ENCODE results near the gene VOPP1. TPM values are rescaled to one million over a fixed set of nuclear protein-coding genes. Genes with fewer than 3 reads are reported as not detected.

Gene VOPP1
- total RNA-seq, 4 donors from 2014 or later = 15.7 to 24.9 (median 20.3) TPM

- peaks cover 4% of the 10 kb centered on the region for H3K27me3 ChIP-seq
- H3K4me1 ChIP-seq = peaks cover 2% of the 10 kb centered on the region
- 79% methylated on average over 1 of the region's 1 CpG for WGBS
- H3K4me3 ChIP-seq = no peak overlapping the region
- no peak for DNase-seq (ENCODE audit: low spot score in 2 of 2)
- no peak overlapping the region for H3K27ac ChIP-seq
- no peaks in the 10 kb centered on the region for H3K36me3 ChIP-seq
- no peaks in the 10 kb centered on the region for H3K9me3 ChIP-seq
- TF ChIP-seq POLR2AphosphoS5 (IDR thresholded peaks at IDR 0.05) (no peak), EP300 (IDR thresholded peaks at IDR 0.05) (no peak), CTCF (IDR thresholded peaks at IDR 0.05) (no peak), POLR2A (IDR thresholded peaks at IDR 0.05) (no peak)
These were observed 20.2 kb upstream of the VOPP1 start for GRCh38 chr7:55592492-55592891.

GRCh38 chr7:55591282-55591931 lies 19.1 kb upstream of the VOPP1 start:
- 75% methylated on average over 3 of the region's 3 CpGs for WGBS
- Histone ChIP-seq H3K27ac (no peak overlapping the region), H3K27me3 (peaks cover 4% of the 10 kb centered on the region), H3K9me3 (no peaks in the 10 kb centered on the region), H3K4me1 (no peaks in the 10 kb centered on the region), H3K4me3 (no peak overlapping the region), H3K36me3 (no peaks in the 10 kb centered on the region)
- DNase-seq (ENCODE audit: low spot score in 2 of 2) = no peak
- TF ChIP-seq POLR2A (IDR thresholded peaks at IDR 0.05) (no peak), EP300 (IDR thresholded peaks at IDR 0.05) (no peak)

GRCh38 chr7:55590517-55591281 lies 18.4 kb upstream of the VOPP1 start:
- no peaks in the 10 kb centered on the region for H3K4me1 ChIP-seq
- TF ChIP-seq POLR2AphosphoS5 (IDR thresholded peaks at IDR 0.05) (no peak), CTCF (IDR thresholded peaks at IDR 0.05) (no peak), POLR2A (IDR thresholded peaks at IDR 0.05) (no peak), EP300 (IDR thresholded peaks at IDR 0.05) (no peak)
- H3K27me3 ChIP-seq = peaks cover 4% of the 10 kb centered on the region
- H3K4me3 ChIP-seq = no peak overlapping the region
- H3K36me3 ChIP-seq = no peaks in the 10 kb centered on the region
- H3K9me3 ChIP-seq = no peaks in the 10 kb centered on the region
- no peak for DNase-seq (ENCODE audit: low spot score in 2 of 2)
- 93% methylated on average over 7 of the region's 8 CpGs for WGBS
- H3K27ac ChIP-seq = no peak overlapping the region

GRCh38 chr7:55589905-55590304 lies 17.6 kb upstream of the VOPP1 start:
- H3K9me3 ChIP-seq = no peaks in the 10 kb centered on the region
- no peak for DNase-seq (ENCODE audit: low spot score in 2 of 2)
- H3K27me3 ChIP-seq = peaks cover 4% of the 10 kb centered on the region
- TF ChIP-seq CTCF (IDR thresholded peaks at IDR 0.05) = no peak
- no peak for TF ChIP-seq EP300 (IDR thresholded peaks at IDR 0.05)
- TF ChIP-seq POLR2AphosphoS5 (IDR thresholded peaks at IDR 0.05) = no peak
- no peak for TF ChIP-seq POLR2A (IDR thresholded peaks at IDR 0.05)
- no peaks in the 10 kb centered on the region for H3K36me3 ChIP-seq
- H3K4me1 ChIP-seq = no peaks in the 10 kb centered on the region
- no peak overlapping the region for H3K27ac ChIP-seq
- H3K4me3 ChIP-seq = no peak overlapping the region
- no CpG with 5 or more reads among the region's 1 CpG for WGBS

GRCh38 chr7:55588976-55589604 lies 16.8 kb upstream of the VOPP1 start:
- Histone ChIP-seq H3K4me3 (no peak overlapping the region), H3K36me3 (no peaks in the 10 kb centered on the region), H3K9me3 (no peaks in the 10 kb centered on the region), H3K4me1 (no peaks in the 10 kb centered on the region), H3K27ac (no peak overlapping the region), H3K27me3 (peaks cover 4% of the 10 kb centered on the region)
- WGBS = 86% methylated on average over 4 of the region's 8 CpGs
- TF ChIP-seq POLR2AphosphoS5 (IDR thresholded peaks at IDR 0.05) = no peak
- TF ChIP-seq CTCF (IDR thresholded peaks at IDR 0.05) = no peak
- TF ChIP-seq POLR2A (IDR thresholded peaks at IDR 0.05) = no peak
- TF ChIP-seq EP300 (IDR thresholded peaks at IDR 0.05) = no peak
- no peak for DNase-seq (ENCODE audit: low spot score in 2 of 2)

Data from suprapubic skin (tissue), 4 donors.